Osteoblast (primary cell): Measurements from ENCODE around the gene ERLIN1. TPM values are rescaled to one million over a fixed set of nuclear protein-coding genes. Genes with fewer than 3 reads are reported as not detected.

Experiments used
- DNase-seq: peaks from one replicate; pipeline ENCODE4 v3.0.0; 2011; ENCODE audit warnings: low spot score, mixed read lengths; ENCODE audit not compliant: insufficient read length; ENCODE audit errors: missing footprints
- H2AFZ ChIP-seq: 2 replicates; pipeline ENCODE4 v1.6.0; 2011; ENCODE audit warnings: mild to moderate bottlenecking, low read length
- H3K27ac ChIP-seq: 2 replicates; pipeline ENCODE4 v1.5.1; 2011; ENCODE audit warnings: mild to moderate bottlenecking, low read depth, low read length, moderate library complexity
- H3K27me3 ChIP-seq: 2 replicates; pipeline ENCODE4 v1.6.0; 2012; ENCODE audit warnings: mild to moderate bottlenecking, control low read depth, inconsistent platforms, low read length, moderate library complexity; ENCODE audit not compliant: insufficient read depth
- H3K36me3 ChIP-seq: 2 replicates; pipeline ENCODE4 v1.5.1; 2011; ENCODE audit warnings: mild to moderate bottlenecking, low read length, control low read depth, moderate library complexity; ENCODE audit not compliant: insufficient read depth
- H3K4me1 ChIP-seq: 2 replicates; pipeline ENCODE4 v1.5.1; 2011; ENCODE audit warnings: mild to moderate bottlenecking, low read length, control low read depth, moderate library complexity; ENCODE audit not compliant: insufficient read depth
- H3K4me2 ChIP-seq: 2 replicates; pipeline ENCODE4 v1.6.0; 2011; ENCODE audit warnings: mild to moderate bottlenecking, low read length; ENCODE audit not compliant: insufficient read depth
- H3K4me3 ChIP-seq: fragments of 200-600 bp; sonication (generic); 3 replicates; pipeline ENCODE4 v1.5.1; 2012; ENCODE audit warnings: mild to moderate bottlenecking, low read length, inconsistent platforms; ENCODE audit not compliant: insufficient read depth
- H3K79me2 ChIP-seq: 2 replicates; pipeline ENCODE4 v1.6.0; 2012; ENCODE audit warnings: mild to moderate bottlenecking, low read length, control low read depth, inconsistent platforms; ENCODE audit not compliant: insufficient read depth
- H3K9me3 ChIP-seq: 2 replicates; pipeline ENCODE4 v1.5.1; 2011; ENCODE audit warnings: low read depth, low read length, control low read depth
- H4K20me1 ChIP-seq: 2 replicates; pipeline ENCODE4 v1.6.0; 2012; ENCODE audit warnings: mild to moderate bottlenecking, low read length, control low read depth; ENCODE audit not compliant: insufficient read depth
- CTCF ChIP-seq: IDR thresholded peaks from 2 replicates; pipeline ENCODE4 v1.5.1; 2011; ENCODE audit warnings: mild to moderate bottlenecking, low read depth, low read length, moderate library complexity; ENCODE audit errors: extremely low read depth
- total RNA-seq: library from RNA; depleted of rRNA; stranded (reverse); fragments of >200 nt; gene quantifications from 2 replicates; pipeline ENCODE4 v1.2.3, GENCODE V29; 2012

The ERLIN1 gene
- total RNA-seq, 1 donor, result 28.6 TPM

GRCh38 chr10:100208276-100208675 lies 22.4 kb upstream of the ERLIN1 start:
- no peaks in the 10 kb centered on the region for H4K20me1 ChIP-seq
- H3K27me3 ChIP-seq, result no peaks in the 10 kb centered on the region
- no peaks in the 10 kb centered on the region for H3K9me3 ChIP-seq
- H3K4me3 ChIP-seq, result no peak overlapping the region
- no peak overlapping the region for H3K27ac ChIP-seq
- no peak overlapping the region for H3K4me2 ChIP-seq
- DNase-seq, result no peak
- TF ChIP-seq CTCF, result no peak
- H3K79me2 ChIP-seq, result no peaks in the 10 kb centered on the region
- no peak overlapping the region for H2AFZ ChIP-seq
- H3K36me3 ChIP-seq, result peaks cover 43% of the 10 kb centered on the region
- peaks cover 10% of the 10 kb centered on the region for H3K4me1 ChIP-seq

- Histone ChIP-seq H3K4me2 (no peak overlapping the region), H3K27ac (no peak overlapping the region), H3K9me3 (no peaks in the 10 kb centered on the region), H4K20me1 (no peaks in the 10 kb centered on the region), H3K36me3 (peaks cover 63% of the 10 kb centered on the region), H3K4me1 (peaks cover 7% of the 10 kb centered on the region), H3K4me3 (no peak overlapping the region), H3K79me2 (no peaks in the 10 kb centered on the region), H3K27me3 (no peaks in the 10 kb centered on the region), H2AFZ (no peak overlapping the region)
- no peak for DNase-seq
- no peak for TF ChIP-seq CTCF
Measured at GRCh38 chr10:100204370-100204769, 18.5 kb upstream of the ERLIN1 start.

GRCh38 chr10:100201549-100201948 lies 15.7 kb upstream of the ERLIN1 start:
- Histone ChIP-seq H2AFZ (no peak overlapping the region), H3K27me3 (no peaks in the 10 kb centered on the region), H3K4me3 (no peak overlapping the region), H3K4me2 (no peak overlapping the region), H3K79me2 (no peaks in the 10 kb centered on the region), H4K20me1 (no peaks in the 10 kb centered on the region), H3K4me1 (no peaks in the 10 kb centered on the region), H3K27ac (no peak overlapping the region), H3K9me3 (no peaks in the 10 kb centered on the region), H3K36me3 (peaks cover 70% of the 10 kb centered on the region)
- no peak for DNase-seq
- TF ChIP-seq CTCF, result no peak

- Histone ChIP-seq H3K4me1 (no peaks in the 10 kb centered on the region), H3K79me2 (peaks cover 4% of the 10 kb centered on the region), H3K27ac (no peak overlapping the region), H3K4me2 (no peak overlapping the region), H3K27me3 (no peaks in the 10 kb centered on the region), H3K36me3 (peaks cover 69% of the 10 kb centered on the region), H4K20me1 (no peaks in the 10 kb centered on the region), H3K4me3 (no peak overlapping the region), H3K9me3 (no peaks in the 10 kb centered on the region), H2AFZ (no peak overlapping the region)
- no peak for TF ChIP-seq CTCF
- DNase-seq, result no peak
Measured at GRCh38 chr10:100194711-100195110, 8.9 kb upstream of the ERLIN1 start.
